HG03025 (cell line): ENCODE measurements around the gene OR2T35.
"Not testable (repeated sequence)": the region's sequence is repeated elsewhere in the genome, so short reads cannot be mapped to it uniquely, and the experiment has no call there.

Experiments used
- ATAC-seq: cut with Tn5 transposase; IDR thresholded peaks from one replicate; pipeline ENCODE4 v1.9.1; 2021; ENCODE audit warnings: mild to moderate bottlenecking, moderate library complexity; ENCODE audit not compliant: unreplicated experiment, low FRiP score

The OR2T35 gene

GRCh38 chr1:248645178-248645577 lies at the start of gene OR2T35:
Gene OR2T35 (minus strand): TSS chr1:248645278. CDS start chr1:248639258, 6,020 bp downstream.
- ATAC-seq = not testable (repeated sequence)

GRCh38 chr1:248691567-248692155 lies 46.6 kb upstream of the OR2T35 start:
- no peak for ATAC-seq

GRCh38 chr1:248688527-248689298 lies 43.6 kb upstream of the OR2T35 start:
- ATAC-seq = no peak

- ATAC-seq = peak; percentile 89
Measured at GRCh38 chr1:248686815-248687214, 41.7 kb upstream of the OR2T35 start.

- ATAC-seq = no peak
Measured at GRCh38 chr1:248681651-248682050, 36.6 kb upstream of the OR2T35 start.

GRCh38 chr1:248670003-248670402 lies 24.9 kb upstream of the OR2T35 start:
- ATAC-seq = no peak

- ATAC-seq = peak; percentile 96
Measured at GRCh38 chr1:248663453-248664328, 18.6 kb upstream of the OR2T35 start.

GRCh38 chr1:248656797-248657196 lies 11.7 kb upstream of the OR2T35 start:
- not testable (repeated sequence) for ATAC-seq

- peak; percentile 68 for ATAC-seq
Measured at GRCh38 chr1:248655354-248655753, 10.3 kb upstream of the OR2T35 start, which contains the start of gene OR2T27. Gene OR2T27 (minus strand): TSS chr1:248655528. CDS start chr1:248650884, 4,644 bp downstream.

GRCh38 chr1:248648770-248649536 lies 3.9 kb upstream of the OR2T35 start:
- ATAC-seq = not testable (repeated sequence)

- ATAC-seq = peak; percentile 42
Measured at GRCh38 chr1:248642971-248643651, 2.0 kb downstream of the OR2T35 start.

- ATAC-seq = peak; percentile 18
Measured at GRCh38 chr1:248641583-248641982, 3.5 kb downstream of the OR2T35 start.

- ATAC-seq = peak; percentile 30
Measured at GRCh38 chr1:248640906-248641305, 4.2 kb downstream of the OR2T35 start.

GRCh38 chr1:248639652-248640051 lies 5.4 kb downstream of the OR2T35 start:
- ATAC-seq = not testable (repeated sequence)

- ATAC-seq = not testable (repeated sequence)
Measured at GRCh38 chr1:248636612-248637011, 8.5 kb downstream of the OR2T35 start.

- ATAC-seq = not testable (repeated sequence)
Measured at GRCh38 chr1:248634991-248635390, 10.1 kb downstream of the OR2T35 start, which contains the start of gene OR2T11. Gene OR2T11 (minus strand): TSS chr1:248635091. CDS start chr1:248627128, 7,963 bp downstream.

- ATAC-seq = no peak
Measured at GRCh38 chr1:248631354-248632008, 13.6 kb downstream of the OR2T35 start.

GRCh38 chr1:248630551-248630950 lies 14.5 kb downstream of the OR2T35 start:
- ATAC-seq = no peak
